DOHH2 (cell line): ENCODE data around the gene CX3CL1.

Experiments
- H3F3A ChIP-seq: fragments of 200-600 bp; sonication (generic), shearing (Covaris generic); 2 replicates; pipeline ENCODE4 v1.6.0; 2016; ENCODE audit warnings: antibody characterized with exemption, mild to moderate bottlenecking; ENCODE audit not compliant: control insufficient read depth, insufficient read depth
- H3K27ac ChIP-seq: fragments of 200-600 bp; sonication (generic); 2 replicates; pipeline ENCODE4 v1.5.1; 2014; ENCODE audit warnings: low read depth, mild to moderate bottlenecking, low read length, moderate library complexity
- H3K27me3 ChIP-seq: fragments of 200-600 bp; sonication (generic); 2 replicates; pipeline ENCODE4 v1.6.1; 2014; ENCODE audit warnings: mild to moderate bottlenecking, low read length, mixed read lengths; ENCODE audit not compliant: control insufficient read depth
- H3K36me3 ChIP-seq: fragments of 200-600 bp; sonication (generic); 2 replicates; pipeline ENCODE4 v1.6.1; 2014; ENCODE audit warnings: mild to moderate bottlenecking, low read length, moderate library complexity, mixed read lengths; ENCODE audit not compliant: control insufficient read depth
- H3K4me1 ChIP-seq: fragments of 200-600 bp; sonication (generic); 2 replicates; pipeline ENCODE4 v1.6.1; 2014; ENCODE audit warnings: mild to moderate bottlenecking, low read length, mixed read lengths; ENCODE audit not compliant: control insufficient read depth
- H3K4me2 ChIP-seq: fragments of 200-600 bp; sonication (generic); 2 replicates; pipeline ENCODE4 v1.6.0; 2014; ENCODE audit warnings: mild to moderate bottlenecking, low read length, moderate library complexity
- H3K4me3 ChIP-seq: fragments of 200-600 bp; sonication (generic); 2 replicates; pipeline ENCODE4 v1.5.1; 2014; ENCODE audit warnings: mild to moderate bottlenecking, low read length, mixed read lengths
- H3K79me2 ChIP-seq: fragments of 200-600 bp; sonication (generic); 2 replicates; pipeline ENCODE4 v1.6.1; 2014; ENCODE audit warnings: mild to moderate bottlenecking, low read length, mixed read lengths; ENCODE audit not compliant: control insufficient read depth
- H3K9me2 ChIP-seq: fragments of 200-600 bp; sonication (generic); replicated peaks from 2 replicates; pipeline ENCODE4 v1.6.1; 2014; ENCODE audit warnings: mild to moderate bottlenecking, low read length, mixed read lengths; ENCODE audit not compliant: control insufficient read depth
- H3K9me3 ChIP-seq: fragments of 200-600 bp; sonication (generic); 2 replicates; pipeline ENCODE4 v1.6.1; 2014; ENCODE audit warnings: antibody characterized with exemption, low read length, mixed read lengths; ENCODE audit not compliant: control insufficient read depth, insufficient read depth
- H4K20me1 ChIP-seq: fragments of 200-600 bp; sonication (generic); 2 replicates; pipeline ENCODE4 v1.6.0; 2014; ENCODE audit warnings: low read depth, mild to moderate bottlenecking, antibody characterized with exemption, low read length, moderate library complexity; ENCODE audit not compliant: control insufficient read depth, insufficient read depth
- CTCF ChIP-seq: fragments of 200-600 bp; sonication (generic); IDR thresholded peaks from one replicate; pipeline ENCODE4 v1.5.1; 2014; ENCODE audit warnings: antibody characterized with exemption, mild to moderate bottlenecking, low read depth, low read length; ENCODE audit not compliant: poor library complexity, severe bottlenecking
- EZH2phosphoT487 ChIP-seq: fragments of 200-600 bp; sonication (generic); IDR thresholded peaks from 2 replicates; pipeline ENCODE4 v1.6.1; 2017; ENCODE audit warnings: borderline replicate concordance, mild to moderate bottlenecking, antibody characterized with exemption, low read length, moderate library complexity, mixed read lengths

The CX3CL1 gene

GRCh38 chr16:57385083-57385482 lies 12.8 kb downstream of the CX3CL1 start:
- no peaks in the 10 kb centered on the region for H3K9me2 ChIP-seq
- H3F3A ChIP-seq = no peaks in the 10 kb centered on the region
- H3K27me3 ChIP-seq = peaks cover 66% of the 10 kb centered on the region
- no peak overlapping the region for H3K27ac ChIP-seq
- H3K4me3 ChIP-seq = no peak overlapping the region
- no peaks in the 10 kb centered on the region for H3K9me3 ChIP-seq
- peaks cover 11% of the 10 kb centered on the region for H3K4me1 ChIP-seq
- H3K36me3 ChIP-seq = no peaks in the 10 kb centered on the region
- H3K79me2 ChIP-seq = no peaks in the 10 kb centered on the region
- no peak for TF ChIP-seq CTCF
- TF ChIP-seq EZH2phosphoT487 = no peak
- H4K20me1 ChIP-seq = no peaks in the 10 kb centered on the region
- no peak overlapping the region for H3K4me2 ChIP-seq

GRCh38 chr16:57386381-57386951 lies 14.2 kb downstream of the CX3CL1 start:
- Histone ChIP-seq H3K4me3 (no peak overlapping the region), H3K4me2 (no peak overlapping the region), H3F3A (no peaks in the 10 kb centered on the region), H3K79me2 (no peaks in the 10 kb centered on the region), H3K27me3 (peaks cover 76% of the 10 kb centered on the region), H3K36me3 (no peaks in the 10 kb centered on the region), H3K27ac (no peak overlapping the region), H3K9me3 (no peaks in the 10 kb centered on the region), H3K4me1 (peaks cover 11% of the 10 kb centered on the region), H3K9me2 (no peaks in the 10 kb centered on the region), H4K20me1 (no peaks in the 10 kb centered on the region)
- TF ChIP-seq CTCF = no peak

- H3K9me3 ChIP-seq = no peaks in the 10 kb centered on the region
- H3K4me1 ChIP-seq = peaks cover 11% of the 10 kb centered on the region
- TF ChIP-seq EZH2phosphoT487 (no peak), CTCF (no peak)
These were observed 15.5 kb downstream of the CX3CL1 start for GRCh38 chr16:57387598-57388354.

More at GRCh38 chr16:57387598-57388354, 15.5 kb downstream of the CX3CL1 start:
- H3K79me2 ChIP-seq = no peaks in the 10 kb centered on the region
- no peak overlapping the region for H3K27ac ChIP-seq
- H3F3A ChIP-seq = no peaks in the 10 kb centered on the region
- H3K36me3 ChIP-seq = no peaks in the 10 kb centered on the region
- H3K27me3 ChIP-seq = peaks cover 82% of the 10 kb centered on the region
- H3K4me3 ChIP-seq = no peak overlapping the region
- H4K20me1 ChIP-seq = no peaks in the 10 kb centered on the region
- H3K4me2 ChIP-seq = no peak overlapping the region
- no peaks in the 10 kb centered on the region for H3K9me2 ChIP-seq
